Ishikawa (cell line): Measurements from ENCODE around the gene DCP1B.

ENCODE experiments used
- CEBPB ChIP-seq: IDR thresholded peaks from 2 replicates; pipeline ENCODE4 v1.6.1; 2012
- CREB1 ChIP-seq: IDR thresholded peaks from 2 replicates; pipeline ENCODE4 v1.6.1; 2012; ENCODE audit warnings: low read depth
- EGR1 ChIP-seq: IDR thresholded peaks from 2 replicates; pipeline ENCODE4 v1.6.1; 2012
- EP300 ChIP-seq: IDR thresholded peaks from 2 replicates; pipeline ENCODE4 v1.6.1; 2012; ENCODE audit warnings: borderline replicate concordance
- FOXM1 ChIP-seq: IDR thresholded peaks from 2 replicates; pipeline ENCODE4 v1.6.1; 2012; ENCODE audit warnings: low read depth, borderline replicate concordance
- NFIC ChIP-seq: IDR thresholded peaks from 2 replicates; pipeline ENCODE4 v1.6.1; 2012
- RAD21 ChIP-seq: IDR thresholded peaks from 2 replicates; pipeline ENCODE4 v1.6.1; 2012; ENCODE audit warnings: low read depth
- TAF1 ChIP-seq: IDR thresholded peaks from 2 replicates; pipeline ENCODE4 v1.6.1; 2012; ENCODE audit warnings: low read depth, mild to moderate bottlenecking
- TCF12 ChIP-seq: IDR thresholded peaks from 2 replicates; pipeline ENCODE4 v1.6.1; 2012; ENCODE audit warnings: low read depth
- TEAD4 ChIP-seq: IDR thresholded peaks from 2 replicates; pipeline ENCODE4 v1.6.1; 2012
- YY1 ChIP-seq: IDR thresholded peaks from 2 replicates; pipeline ENCODE4 v1.6.1; 2012; ENCODE audit warnings: low read depth
- ZBTB7A ChIP-seq: IDR thresholded peaks from 2 replicates; pipeline ENCODE4 v1.6.1; 2012; ENCODE audit warnings: low read depth
- TF ChIP-seq, protein P1 (sequence below): IDR thresholded peaks from 2 replicates; pipeline ENCODE4 v1.6.1; 2012
- TF ChIP-seq, protein P2 (sequence below): IDR thresholded peaks from 2 replicates; pipeline ENCODE4 v1.6.1; 2012
- TF ChIP-seq, protein P3 (sequence below): IDR thresholded peaks from 2 replicates; pipeline ENCODE4 v1.6.1; 2012; ENCODE audit warnings: low read depth, mild to moderate bottlenecking

The DCP1B gene

DNA sequence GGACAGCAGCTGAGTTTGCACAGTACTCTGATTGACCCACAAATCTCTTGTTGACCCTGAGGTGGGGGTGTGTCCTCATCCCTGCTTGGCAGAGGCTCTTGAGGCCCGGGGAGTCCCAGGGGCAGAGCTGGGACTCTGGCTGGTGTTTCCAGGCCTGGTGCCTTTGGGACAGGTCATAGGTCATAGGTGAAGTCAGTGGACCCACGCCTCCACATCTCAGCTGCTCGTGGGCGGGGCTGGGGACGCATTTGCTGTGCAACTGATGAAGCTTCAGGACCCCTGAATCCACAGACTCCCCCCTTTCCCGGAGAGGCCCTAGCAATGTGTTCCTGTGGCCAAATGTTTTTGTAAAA is 85.4 kb downstream of the DCP1B start:
- TF ChIP-seq TEAD4, result no peak
- no peak for TF ChIP-seq ZBTB7A
- TF ChIP-seq, protein P1, sequence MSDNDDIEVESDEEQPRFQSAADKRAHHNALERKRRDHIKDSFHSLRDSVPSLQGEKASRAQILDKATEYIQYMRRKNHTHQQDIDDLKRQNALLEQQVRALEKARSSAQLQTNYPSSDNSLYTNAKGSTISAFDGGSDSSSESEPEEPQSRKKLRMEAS, result no peak

DNA sequence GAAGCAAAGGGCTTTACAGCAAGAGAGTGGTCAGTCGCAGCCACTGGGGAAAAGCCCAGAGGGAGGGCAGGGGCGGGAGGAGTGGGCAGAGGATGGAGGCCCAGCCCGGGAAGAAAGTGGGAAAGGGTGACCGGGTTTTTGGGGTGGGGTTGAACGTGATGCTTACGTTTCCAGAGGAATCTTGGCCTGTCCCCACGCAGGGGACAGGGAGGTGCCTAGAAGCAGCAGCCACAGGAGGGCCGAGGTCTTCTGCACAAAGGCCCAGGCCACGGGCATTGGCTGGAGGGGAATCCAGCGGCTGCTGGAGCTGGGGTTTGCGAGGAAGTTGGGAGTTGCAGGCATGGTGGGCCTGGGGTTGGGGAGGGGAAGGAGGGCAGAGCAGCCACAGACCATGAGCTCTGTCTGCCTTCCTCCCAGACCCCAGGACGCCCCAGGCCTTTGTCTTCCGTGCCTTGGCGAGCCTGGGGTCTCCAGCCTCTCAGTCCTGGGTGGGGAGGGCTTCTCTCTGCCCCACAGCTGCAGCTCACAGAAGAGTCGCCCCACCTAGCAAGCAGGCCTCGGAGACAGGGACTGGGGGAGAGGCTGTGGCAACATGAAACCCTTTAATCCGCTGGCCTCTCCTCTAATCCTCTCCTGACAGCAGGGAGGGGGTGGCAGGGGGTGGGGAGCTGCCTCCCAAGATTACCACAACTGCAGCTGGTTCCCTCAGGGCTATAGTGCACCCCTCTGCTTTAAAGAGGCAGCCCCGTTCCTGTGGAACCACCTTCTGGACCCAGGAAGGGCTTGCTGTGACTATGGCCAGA is 86.0 kb downstream of the DCP1B start, which contains the start of gene CACNA2D4:
Gene CACNA2D4, minus strand, starts transcription at position 572 of the 803 bp plus-strand sequence. Its CDS starts 179 bp downstream, at position 393.
- TF ChIP-seq CEBPB (no peak), CREB1 (no peak), TAF1 (no peak), YY1 (no peak), ZBTB7A (no peak), NFIC (no peak), TEAD4 (no peak), FOXM1 (no peak)
- TF ChIP-seq, protein P2, sequence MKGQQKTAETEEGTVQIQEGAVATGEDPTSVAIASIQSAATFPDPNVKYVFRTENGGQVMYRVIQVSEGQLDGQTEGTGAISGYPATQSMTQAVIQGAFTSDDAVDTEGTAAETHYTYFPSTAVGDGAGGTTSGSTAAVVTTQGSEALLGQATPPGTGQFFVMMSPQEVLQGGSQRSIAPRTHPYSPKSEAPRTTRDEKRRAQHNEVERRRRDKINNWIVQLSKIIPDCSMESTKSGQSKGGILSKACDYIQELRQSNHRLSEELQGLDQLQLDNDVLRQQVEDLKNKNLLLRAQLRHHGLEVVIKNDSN, result no peak

DNA sequence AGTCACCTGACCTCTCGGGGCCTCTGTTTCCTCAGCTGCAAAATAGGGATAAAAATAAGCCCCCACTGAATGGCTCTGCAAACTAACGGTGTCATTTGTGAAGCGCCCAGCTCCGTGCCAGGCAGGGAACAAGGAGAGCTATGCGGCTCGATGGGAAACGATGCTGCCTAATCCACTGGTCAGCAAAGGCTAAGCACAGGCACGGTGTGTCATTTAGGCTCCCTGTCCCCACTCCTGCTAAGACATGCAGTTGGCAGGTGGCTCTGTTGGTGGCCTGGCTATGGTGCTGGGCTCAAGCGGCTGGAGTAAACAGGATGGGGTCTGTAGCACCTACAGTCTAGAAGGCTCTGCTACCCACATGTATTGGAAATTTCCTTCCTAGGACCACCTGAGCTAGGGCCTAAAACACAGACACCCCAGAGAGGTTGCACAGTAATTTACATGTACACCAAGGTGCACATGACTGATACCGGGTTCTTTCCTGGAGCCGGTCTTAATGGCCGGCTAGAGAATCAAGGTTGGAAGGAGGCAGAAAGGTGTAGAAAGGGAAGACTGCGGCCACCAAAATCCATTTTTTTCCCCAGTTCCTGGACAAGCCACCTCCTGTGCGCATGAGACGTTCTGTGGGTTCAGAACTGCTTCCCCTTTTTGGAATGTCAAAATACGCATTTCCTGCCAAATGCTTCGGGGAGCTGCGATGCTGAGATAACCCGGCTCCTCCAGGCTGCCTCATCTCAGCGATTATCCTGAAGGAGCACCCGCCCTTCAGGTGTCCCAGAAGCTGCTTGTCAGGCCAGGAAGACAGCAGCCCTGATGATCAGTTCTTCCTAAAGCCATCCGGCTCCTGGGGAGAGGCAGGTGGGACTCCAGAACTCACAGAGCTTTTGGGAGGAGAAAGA is 86.8 kb downstream of the DCP1B start:
- TF ChIP-seq, protein P2, result no peak
- TF ChIP-seq NFIC (no peak), CEBPB (no peak), TEAD4 (no peak), YY1 (no peak), ZBTB7A (no peak), EGR1 (no peak), TCF12 (no peak), EP300 (no peak), CREB1 (no peak), RAD21 (no peak), TAF1 (no peak), FOXM1 (no peak)
- TF ChIP-seq, protein P1, result no peak
- TF ChIP-seq, protein P3, sequence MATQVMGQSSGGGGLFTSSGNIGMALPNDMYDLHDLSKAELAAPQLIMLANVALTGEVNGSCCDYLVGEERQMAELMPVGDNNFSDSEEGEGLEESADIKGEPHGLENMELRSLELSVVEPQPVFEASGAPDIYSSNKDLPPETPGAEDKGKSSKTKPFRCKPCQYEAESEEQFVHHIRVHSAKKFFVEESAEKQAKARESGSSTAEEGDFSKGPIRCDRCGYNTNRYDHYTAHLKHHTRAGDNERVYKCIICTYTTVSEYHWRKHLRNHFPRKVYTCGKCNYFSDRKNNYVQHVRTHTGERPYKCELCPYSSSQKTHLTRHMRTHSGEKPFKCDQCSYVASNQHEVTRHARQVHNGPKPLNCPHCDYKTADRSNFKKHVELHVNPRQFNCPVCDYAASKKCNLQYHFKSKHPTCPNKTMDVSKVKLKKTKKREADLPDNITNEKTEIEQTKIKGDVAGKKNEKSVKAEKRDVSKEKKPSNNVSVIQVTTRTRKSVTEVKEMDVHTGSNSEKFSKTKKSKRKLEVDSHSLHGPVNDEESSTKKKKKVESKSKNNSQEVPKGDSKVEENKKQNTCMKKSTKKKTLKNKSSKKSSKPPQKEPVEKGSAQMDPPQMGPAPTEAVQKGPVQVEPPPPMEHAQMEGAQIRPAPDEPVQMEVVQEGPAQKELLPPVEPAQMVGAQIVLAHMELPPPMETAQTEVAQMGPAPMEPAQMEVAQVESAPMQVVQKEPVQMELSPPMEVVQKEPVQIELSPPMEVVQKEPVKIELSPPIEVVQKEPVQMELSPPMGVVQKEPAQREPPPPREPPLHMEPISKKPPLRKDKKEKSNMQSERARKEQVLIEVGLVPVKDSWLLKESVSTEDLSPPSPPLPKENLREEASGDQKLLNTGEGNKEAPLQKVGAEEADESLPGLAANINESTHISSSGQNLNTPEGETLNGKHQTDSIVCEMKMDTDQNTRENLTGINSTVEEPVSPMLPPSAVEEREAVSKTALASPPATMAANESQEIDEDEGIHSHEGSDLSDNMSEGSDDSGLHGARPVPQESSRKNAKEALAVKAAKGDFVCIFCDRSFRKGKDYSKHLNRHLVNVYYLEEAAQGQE, result no peak

DNA sequence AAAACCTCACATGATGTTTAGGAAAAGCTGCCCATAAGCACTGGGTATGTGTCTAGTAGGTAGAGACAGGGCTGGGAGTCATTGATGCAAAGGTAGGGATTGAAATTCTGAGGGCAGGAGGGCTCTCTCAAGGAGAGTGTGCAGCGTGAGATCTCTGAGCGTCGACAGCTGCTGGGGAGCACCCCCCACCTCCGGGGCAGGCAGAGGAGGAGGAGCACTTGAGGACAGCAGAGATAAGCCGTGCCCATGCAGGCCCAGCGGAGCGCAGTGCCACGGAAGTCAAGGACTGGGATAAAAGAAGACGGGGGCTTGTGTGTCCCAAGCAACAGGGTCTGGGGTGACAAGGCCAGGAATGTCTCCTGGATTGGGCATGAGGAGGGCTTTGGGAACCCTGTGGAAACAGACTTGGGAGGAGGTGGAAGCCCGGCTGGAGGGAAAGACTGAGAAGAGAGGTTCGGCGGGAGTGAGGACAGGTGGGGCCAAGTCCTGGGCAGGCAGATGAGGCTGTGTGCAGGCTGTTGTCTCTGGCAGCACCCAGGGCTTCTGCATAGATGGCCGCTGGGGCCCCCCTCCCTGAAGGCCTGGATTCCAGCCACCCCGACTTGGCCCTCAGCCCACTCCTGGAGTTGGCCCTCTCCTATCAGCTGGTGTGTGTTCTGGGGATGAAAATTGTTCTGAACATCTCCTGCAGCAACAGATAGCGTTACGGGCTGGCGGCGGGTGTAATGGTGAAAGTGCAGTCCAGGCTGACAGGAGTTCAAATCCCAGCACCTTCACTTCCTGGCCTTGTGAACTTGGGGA is 87.7 kb downstream of the DCP1B start:
- TF ChIP-seq NFIC (no peak), RAD21 (no peak), TAF1 (no peak), EGR1 (no peak), ZBTB7A (no peak), EP300 (no peak), TEAD4 (no peak), TCF12 (no peak), YY1 (no peak), FOXM1 (no peak), CREB1 (no peak), CEBPB (no peak)
- TF ChIP-seq, protein P2, result no peak
- TF ChIP-seq, protein P3, result no peak
- TF ChIP-seq, protein P1, result no peak
